Measurements from ENCODE around the gene XK.
"Not testable (repeated sequence)": the region's sequence is repeated elsewhere in the genome, so short reads cannot be mapped to it uniquely, and the experiment has no call there.

The XK gene, protein sequence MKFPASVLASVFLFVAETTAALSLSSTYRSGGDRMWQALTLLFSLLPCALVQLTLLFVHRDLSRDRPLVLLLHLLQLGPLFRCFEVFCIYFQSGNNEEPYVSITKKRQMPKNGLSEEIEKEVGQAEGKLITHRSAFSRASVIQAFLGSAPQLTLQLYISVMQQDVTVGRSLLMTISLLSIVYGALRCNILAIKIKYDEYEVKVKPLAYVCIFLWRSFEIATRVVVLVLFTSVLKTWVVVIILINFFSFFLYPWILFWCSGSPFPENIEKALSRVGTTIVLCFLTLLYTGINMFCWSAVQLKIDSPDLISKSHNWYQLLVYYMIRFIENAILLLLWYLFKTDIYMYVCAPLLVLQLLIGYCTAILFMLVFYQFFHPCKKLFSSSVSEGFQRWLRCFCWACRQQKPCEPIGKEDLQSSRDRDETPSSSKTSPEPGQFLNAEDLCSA

DNA sequence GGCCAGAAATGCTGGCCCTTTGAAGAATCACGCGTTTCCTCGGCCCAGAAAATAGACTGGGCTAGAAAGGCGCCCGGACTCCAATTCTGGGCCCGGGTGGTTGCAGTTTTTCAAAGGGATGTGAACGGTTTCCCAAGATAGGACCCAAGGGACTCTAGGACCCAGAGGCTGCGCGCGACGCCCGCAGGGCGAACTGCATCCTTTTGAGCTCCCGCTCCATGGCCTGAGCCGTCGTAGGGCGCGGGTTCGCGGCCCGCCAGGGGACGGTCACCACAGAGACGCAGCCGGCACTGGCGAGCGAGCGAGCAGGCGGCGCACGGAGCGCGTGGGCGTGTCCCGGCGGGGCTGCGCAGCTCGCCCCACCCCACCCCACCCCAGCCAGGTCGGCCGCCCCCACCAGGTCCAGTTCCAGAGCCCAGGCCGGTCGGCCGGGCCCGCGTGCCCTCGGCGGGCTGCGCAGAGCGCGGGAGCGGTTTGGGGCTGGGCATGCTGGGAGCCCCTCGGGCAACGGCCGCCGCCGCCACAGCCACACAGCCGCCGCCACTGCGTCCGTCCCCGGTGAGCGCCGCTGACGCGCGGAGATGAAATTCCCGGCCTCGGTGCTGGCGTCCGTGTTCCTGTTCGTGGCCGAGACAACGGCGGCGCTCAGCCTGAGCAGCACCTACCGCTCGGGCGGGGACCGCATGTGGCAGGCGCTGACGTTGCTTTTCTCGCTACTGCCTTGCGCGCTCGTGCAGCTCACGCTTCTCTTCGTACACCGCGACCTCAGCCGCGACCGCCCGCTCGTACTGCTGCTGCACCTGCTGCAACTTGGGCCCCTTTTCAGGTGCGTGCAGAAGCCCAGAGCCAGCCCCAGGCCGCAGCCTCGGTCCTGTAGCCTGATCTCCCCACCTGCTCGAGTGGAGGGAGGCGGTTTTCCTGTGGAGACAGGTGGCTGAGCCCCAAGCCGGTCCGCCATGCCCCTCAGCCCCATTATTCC is at the start of gene XK:
Gene XK, plus strand, starts transcription at position 411 of the 979 bp plus-strand sequence. Its CDS starts 171 bp downstream, at position 582.
- peak; percentile 10 for DNase-seq (ENCODE audit: low spot score)

DNA sequence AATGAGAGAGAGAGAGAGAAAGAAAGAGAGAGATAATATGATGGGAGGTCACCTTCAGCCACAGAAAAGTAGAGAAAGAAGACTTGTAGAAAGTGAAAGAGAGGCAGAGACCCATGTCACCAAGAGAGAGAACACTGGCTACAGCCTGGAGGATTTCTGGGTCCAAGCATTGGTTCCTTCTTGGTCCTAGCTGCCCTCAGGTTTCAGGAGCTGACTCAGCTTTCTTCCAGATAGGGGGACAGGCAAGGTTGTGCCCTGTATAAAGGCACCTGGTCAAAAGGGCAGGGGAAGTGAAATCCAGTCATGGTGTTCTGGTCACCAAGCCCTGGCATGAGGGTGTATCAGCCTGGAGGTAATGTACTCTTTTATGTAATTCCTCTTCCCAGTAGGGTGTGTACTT is 47.5 kb upstream of the XK start:
- DNase-seq (ENCODE audit: low spot score): no peak

DNA sequence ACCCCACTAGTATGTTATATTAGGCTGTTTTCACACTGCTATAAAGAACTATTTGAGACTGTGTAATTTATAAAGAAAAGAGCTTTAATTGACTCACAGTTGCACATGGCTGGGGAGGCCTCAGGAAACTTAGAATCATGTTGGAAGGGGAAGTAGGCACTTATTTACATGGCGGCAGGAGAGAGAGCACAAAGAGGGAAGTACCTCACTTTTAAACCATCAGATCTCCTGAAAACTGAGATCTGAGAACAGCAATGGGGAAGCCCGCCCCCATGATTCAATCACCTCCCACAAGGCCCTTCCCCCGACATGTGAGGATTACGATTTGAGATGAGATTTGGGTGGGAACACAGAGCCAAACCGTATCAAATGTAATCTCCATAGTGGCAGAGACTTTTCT is 45.4 kb upstream of the XK start:
- no peak for DNase-seq (ENCODE audit: low spot score)

DNA sequence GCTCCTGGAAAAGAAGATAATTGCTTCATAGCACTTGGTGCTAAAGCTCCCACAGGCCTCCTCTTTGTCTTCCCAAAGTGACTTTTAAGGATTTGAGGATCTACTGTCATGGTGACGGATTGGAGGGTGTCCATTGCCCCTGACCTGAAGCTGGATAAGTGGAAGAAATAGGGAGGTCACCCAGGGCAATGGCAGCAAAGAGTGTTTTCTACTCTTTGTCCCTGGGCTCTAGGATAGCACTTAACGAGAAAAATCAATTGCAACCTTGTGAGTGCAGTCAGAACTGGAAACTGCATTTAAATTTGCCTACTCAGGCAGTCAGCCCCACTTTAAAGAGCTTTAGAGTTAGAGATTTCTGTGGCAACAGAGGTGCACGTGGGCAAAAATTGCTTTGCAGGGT is 43.7 kb upstream of the XK start:
- no peak for DNase-seq (ENCODE audit: low spot score)

DNA sequence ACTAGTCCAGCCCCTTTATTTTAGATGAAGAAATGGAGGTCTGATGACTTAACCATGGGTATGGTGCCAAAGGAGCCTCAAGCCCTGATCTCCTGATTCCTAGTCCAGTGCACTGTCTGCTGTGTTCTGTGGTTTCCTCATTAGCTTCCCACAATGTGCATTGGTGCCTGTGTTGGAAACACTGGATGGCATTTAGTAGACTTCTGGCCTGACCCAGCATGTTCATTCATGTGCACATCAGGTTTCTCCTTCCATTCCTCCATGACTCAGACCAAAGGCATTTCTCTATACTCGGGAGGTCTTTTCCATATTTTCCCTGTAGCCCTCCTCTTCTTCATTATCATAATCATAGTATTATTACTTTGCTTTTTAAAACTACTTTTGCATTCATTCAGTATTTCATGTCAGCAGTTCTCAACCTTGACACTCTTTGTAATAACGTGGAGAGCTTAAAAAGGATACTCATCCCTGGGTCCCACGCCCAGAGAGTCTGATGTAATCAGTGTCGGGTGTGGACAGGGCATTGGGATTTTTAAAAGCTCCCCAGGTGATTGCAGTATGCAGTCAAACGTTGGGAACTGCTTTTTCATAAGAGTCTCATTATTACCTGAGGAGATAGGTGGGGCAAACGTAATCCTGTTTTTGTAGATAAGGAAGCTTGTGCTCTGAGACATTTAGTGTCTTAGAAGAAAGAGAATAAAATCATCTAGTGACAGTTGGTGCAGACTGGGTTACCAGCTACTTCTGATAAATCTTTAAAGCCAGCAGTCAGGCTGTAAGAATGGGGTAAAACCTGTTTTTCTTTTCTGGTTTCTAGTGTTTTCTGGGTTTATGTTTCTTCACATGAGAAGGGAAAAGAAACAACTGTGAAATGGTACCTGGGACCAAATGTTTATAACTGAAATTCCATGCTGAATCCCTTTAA is 40.9 kb upstream of the XK start:
- no peak for DNase-seq (ENCODE audit: low spot score)

DNA sequence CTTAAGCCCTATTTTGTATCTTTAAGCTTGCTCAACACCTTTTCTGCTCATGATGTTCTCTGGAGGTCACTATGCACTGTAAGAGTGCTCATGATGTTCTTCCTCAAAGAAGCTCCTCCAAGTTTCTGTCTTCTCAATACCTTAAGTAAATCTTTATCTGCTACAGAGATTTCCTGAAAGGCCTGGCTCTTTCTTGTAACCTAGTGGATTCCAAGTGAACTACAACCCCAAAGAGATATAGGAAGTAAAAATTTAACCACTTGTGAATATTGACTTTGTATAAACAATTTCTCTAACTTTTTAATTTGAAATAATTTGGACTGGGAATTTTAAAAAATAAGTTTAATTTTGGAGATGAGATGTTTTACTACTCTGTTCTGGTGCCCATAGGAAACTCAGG is 39.3 kb upstream of the XK start:
- no peak for DNase-seq (ENCODE audit: low spot score)

DNA sequence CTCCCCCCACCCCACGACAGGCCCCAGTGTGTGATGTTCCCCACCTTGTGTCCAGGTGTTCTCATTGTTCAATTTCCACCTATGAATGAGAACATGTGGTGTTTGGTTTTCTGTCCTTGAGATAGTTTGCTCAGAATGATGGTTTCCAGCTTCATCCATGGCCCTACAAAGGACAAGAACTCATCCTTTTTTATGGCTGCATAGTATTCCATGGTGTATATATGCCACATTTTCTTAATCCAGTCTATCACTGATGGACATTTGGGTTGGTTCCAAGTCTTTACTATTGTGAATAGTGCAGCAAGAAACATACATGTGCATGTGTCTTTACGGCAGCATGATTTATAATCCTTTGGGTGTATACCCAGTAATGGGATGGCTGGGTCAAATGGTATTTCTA is 34.7 kb upstream of the XK start:
- not testable (repeated sequence) for DNase-seq (ENCODE audit: low spot score)

DNA sequence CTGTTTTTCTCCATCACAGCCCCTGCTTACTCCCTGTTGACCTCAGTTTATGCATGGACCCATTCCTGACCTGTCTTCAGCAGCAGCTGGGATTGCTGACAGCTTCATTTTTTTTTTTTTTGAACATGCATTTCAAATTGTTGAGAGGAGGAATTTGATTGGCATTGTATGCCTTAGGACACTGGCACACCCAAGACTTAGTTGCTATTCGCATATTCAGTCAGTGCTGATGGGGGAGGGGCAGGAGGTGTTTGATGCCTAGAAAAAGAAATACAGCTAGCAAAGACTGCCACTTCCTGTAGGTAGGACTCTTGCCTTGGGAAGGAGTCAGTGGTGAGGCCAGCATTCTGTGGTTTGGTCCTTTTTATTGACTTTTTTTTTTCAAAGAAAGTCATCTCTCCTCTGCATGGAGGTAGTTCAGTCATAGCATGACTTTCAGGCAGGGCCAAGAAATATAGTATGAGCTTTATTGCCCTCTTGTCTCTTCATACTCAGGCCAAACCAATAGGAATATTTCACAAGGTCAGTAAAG is 33.6 kb upstream of the XK start:
- no peak for DNase-seq (ENCODE audit: low spot score)

DNA sequence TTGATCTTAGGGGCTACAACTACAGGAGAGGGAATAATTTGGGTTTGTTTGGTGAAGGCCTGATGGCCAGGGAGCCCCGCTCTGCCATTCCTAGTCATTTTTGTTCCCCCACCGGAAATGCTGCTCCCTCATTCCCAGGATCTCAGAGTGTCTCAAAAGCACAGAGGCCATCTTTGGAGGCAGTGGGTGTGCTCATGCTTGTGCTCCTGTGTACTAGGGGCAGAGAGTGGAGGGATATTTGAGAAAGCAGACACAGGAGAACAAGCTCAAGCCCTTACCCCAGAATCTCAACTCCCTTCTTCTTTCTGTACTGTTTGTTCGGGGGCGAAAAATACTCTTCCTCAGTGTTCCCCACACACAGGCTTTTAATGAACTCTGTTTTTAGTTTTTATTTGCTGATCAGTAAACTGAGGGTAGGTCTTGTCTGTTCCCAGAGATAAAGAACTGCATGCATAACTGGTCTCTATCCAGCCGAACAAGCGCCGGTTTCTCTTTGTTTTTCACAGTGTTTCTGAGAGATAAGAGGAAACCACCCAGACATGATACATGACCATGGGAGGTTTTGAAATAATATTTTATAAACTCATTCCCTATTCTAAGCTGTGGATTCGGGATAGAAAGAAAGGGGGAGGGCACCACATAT is 32.9 kb upstream of the XK start:
- DNase-seq (ENCODE audit: low spot score): no peak

DNA sequence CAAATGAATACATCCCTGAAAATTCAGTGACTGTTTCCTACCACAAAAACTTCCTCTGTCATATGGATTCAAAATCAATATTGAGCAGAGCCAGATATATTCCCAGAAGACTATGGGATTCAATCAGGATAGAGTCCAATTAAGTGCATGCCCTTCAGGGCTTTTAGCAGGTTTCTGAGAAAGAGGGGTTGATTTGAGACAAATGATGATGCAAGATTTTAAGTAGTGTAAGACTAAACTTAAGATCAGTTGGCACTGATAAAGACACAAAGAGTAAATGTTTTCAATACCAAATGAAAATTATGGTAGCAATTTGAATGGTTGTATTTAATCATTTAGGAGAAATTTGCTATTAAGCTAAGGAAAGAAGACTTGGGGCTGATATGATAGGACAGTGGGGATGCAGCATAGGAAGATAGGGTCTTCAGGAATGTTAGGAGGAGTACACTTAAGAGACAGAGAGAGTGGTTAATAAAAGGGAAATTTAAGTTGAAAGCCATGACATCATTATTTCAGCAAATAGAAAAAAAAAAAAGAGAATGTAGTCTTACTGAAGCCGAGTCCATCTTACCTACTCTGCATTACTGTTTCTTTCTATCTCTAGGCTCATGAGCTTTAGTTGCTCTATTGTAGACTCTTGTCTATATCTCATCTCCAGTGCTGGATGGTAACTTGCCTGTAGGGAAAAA is 32.0 kb upstream of the XK start:
- DNase-seq (ENCODE audit: low spot score): no peak

DNA sequence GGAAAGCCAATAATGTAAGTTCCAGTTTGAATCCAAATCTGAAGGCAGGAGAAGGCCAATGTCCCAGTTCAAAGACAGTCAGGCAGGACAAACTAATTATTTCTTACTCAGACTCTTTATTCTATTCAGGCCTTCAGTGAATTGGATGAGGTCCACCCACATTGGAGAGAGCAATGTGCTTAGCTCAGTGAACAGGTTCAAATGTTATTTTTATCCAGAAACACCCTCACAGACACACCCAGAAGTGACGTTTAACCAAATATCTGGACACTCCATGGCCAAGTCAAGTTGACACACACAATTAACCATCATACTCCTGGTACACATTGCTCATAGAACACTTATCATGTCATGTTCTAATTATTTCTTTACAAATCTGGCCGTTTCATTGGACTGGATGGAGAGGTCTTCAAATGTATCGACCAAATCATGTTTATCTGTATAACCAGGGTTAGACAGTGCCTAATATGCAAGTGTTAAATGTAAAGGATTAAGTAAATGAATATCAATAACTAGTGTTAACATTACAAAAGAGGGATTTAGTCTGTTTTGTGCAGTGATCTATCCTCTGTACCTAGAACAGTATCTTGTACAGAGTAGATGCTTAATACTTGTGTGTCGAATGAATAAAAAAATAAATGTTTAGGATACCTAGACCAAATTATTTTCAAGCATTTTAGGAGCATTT is 27.1 kb upstream of the XK start:
- DNase-seq (ENCODE audit: low spot score): no peak

DNA sequence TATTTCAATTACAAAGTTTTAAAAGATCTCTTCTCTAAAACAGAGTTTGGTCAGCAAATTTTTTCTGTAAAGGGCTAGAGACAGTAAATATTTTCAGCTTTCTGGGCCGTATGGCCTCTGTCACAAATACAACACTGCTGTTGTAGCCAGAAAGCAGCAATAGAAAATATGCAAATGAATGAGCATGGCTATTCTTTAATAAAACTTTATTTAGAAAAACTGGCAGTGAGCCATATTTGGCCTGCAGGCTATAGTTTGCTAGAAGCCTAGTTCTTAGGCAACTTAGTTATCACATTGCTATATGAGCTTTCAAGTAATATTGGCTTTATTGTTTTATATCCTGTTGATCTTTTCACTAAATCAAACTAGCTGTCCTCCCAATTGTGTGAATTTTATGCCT is 26.5 kb upstream of the XK start:
- DNase-seq (ENCODE audit: low spot score): no peak

DNA sequence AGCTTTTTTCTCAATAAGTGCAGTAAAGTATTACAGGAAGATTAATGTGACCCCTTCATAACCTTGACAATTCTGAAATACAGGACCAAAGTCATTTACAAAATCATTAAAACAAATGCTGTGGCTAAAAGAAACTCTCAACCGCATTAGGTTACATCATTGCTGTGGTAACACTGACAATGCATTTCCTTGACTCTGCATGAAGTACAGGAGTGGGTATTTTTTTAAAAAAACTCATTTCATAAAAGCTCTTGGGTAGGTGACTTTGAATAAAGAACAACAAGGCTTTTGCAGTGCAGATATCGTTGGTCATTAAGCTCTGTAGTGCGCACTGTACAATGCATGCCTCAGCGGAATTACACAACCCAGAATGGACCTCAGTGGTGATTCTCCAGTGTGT is 23.4 kb upstream of the XK start:
- DNase-seq (ENCODE audit: low spot score): no peak

DNA sequence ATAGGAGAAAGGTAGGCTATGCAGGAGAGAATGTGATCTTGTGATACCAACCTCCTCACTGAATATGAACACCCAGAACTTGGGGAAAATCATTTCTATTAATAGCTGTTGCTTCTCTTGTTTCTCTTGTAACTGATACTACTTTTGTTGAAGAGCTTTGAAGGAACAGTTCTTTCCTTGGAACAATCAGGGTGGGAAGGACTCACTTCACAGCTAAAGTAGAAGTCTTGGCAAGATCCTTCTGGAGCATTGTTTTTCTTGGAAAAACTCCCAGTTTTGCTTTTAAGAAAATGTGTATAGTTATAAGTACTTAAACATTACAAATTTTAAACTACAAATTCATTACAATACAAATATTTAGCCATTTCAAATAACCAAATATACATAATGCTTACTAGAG is 19.1 kb upstream of the XK start:
- no peak for DNase-seq (ENCODE audit: low spot score)

DNA sequence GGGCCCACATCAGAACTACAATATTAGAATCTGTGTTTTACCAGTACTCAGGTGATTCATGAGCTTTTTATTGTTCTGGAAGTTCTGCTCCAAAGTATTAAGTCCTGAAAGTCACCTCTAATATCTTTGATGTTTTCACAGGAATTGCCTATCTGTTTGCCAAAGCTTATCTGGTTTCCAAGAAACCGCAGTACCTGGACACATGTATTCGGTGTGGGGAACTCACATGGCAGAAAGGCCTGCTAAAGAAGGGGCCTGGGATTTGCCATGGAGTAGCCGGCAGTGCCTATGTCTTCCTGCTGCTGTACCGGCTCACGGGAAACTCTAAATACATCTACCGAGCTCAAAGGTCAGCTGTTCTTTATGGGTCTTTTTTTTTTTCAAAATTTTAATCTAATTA is 18.4 kb upstream of the XK start:
- DNase-seq (ENCODE audit: low spot score): no peak

DNA sequence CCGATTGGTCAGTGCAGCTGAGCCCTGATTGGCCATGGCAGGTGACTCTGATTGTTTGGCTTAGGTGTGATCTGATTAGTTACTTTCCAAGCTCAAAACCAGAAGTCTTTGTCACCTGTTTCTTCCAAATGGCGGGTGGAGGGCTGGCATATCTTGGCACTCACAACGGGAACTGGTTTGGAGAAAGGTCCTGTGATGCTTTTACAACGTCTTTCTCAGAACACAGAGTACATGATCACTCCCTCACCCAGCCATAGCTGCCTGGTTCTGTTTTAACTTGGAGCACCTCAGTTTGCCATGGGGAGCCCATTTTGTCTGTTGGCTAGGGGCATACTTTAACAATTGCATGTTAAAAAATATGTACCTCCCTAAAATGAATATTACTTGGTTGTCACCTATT is 13.0 kb upstream of the XK start:
- no peak for DNase-seq (ENCODE audit: low spot score)

DNA sequence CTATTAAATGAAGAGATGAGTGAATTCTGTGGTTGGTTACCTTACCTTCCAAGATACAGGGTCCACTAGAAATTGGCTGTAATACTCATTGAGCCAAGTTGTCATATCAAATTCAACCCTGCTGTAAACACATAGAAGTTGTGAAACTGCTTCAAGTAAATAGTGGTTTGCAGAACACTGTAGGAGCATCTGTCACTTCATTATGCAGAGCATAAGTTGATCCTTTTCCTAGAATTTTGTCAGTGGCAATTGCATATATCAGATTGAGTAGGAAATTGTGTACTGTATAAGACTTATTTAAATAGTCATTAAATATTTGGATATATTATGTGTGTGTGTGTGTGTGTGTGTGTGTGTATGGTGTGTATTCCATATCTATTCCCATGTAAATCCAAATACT is 8.8 kb upstream of the XK start:
- no peak for DNase-seq (ENCODE audit: low spot score)

DNA sequence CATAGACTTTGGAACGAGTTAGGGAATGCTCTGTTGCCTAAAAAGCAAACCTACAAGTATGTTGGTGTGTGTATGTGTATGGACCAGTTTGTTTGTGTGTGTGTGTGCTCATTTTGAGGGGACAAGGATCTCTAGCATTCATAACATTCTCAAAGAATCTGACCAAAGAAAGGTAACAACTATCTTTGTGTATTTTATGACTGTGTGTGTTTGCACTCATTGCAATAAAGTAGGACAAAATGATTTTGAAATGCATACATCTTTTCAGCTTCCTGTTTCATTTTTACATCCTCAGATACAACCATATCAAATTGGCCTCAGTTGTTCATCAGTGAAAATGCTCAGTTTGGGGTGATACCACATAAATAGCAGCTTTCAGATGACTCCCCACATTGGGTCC is 8.3 kb upstream of the XK start:
- no peak for DNase-seq (ENCODE audit: low spot score)

DNA sequence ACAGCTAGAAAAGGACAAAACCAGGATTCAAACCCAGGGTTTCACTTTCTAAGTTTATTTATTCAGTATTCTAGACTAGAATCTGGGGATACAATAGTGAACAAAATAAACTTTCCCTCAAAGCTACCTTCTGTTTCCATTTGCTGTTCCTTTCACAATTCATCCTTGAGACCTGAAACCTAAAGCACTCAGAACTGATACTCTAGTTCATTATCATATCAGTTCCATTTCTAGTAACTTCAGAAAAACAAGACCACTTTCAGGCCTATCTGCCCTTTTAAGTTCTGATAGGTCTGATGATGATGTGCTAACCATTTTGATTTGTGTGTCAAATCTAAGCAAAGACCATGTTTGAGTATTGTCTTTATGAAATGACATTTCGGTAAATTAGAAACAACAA is 7.8 kb upstream of the XK start:
- DNase-seq (ENCODE audit: low spot score): no peak

DNA sequence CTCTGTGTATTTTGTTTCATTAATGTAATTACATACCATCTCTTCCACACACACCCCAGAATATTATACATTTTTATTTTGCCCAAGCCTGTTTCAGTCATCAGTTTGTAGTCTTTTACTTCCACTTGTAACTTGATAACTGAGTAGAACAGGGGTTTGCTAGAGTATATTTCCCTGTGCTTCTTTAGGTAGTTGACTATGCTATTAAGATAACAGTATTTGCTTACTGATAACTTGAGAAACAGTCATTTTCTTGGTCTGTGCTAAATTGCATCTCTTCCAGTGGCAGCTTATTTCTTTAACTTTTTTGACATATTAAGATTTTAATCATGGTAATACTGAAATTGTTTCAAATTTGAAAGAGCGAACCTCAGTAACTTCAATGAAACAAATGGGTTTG is 7.0 kb upstream of the XK start:
- DNase-seq (ENCODE audit: low spot score): no peak
